Lung (tissue), 12 donors: ENCODE results near the gene IFI27L2. TPM values are rescaled to one million over a fixed set of nuclear protein-coding genes. Genes with fewer than 3 reads are reported as not detected.
"Not testable (repeated sequence)": the region's sequence is repeated elsewhere in the genome, so short reads cannot be mapped to it uniquely, and the experiment has no call there.

Source experiments
- ATAC-seq: fragments of 200-7000 bp; cut with Tn5 transposase; one replicate; pipeline ENCODE4 v1.9.1; 2020; ENCODE audit warnings: moderate number of reproducible peaks; ENCODE audit not compliant: insufficient read depth, low FRiP score
- DNase-seq, 3 donors: peaks; one replicate each; pipeline ENCODE4 v3.0.0-alpha.2; 2013 to 2017
- H3K27ac ChIP-seq, 2 donors: one replicate each; pipeline ENCODE4 v1.5.1; 2013; ENCODE audit warnings: mild to moderate bottlenecking in 2 of 2, moderate library complexity in 2 of 2, control low read depth in 1 of 2, inconsistent platforms in 1 of 2, low read depth in 1 of 2, low read length in 1 of 2
- H3K27me3 ChIP-seq, 3 donors: one replicate each; pipeline ENCODE4 v1.5.1; 2013; ENCODE audit warnings: low read length in 2 of 3; ENCODE audit not compliant: control insufficient read depth in 3 of 3, insufficient read depth in 3 of 3
- H3K36me3 ChIP-seq, 4 donors: one replicate each; pipeline ENCODE4 v1.5.1; 2013; ENCODE audit warnings: low read length in 4 of 4, mild to moderate bottlenecking in 1 of 4, moderate library complexity in 1 of 4; ENCODE audit not compliant: control insufficient read depth in 4 of 4, insufficient read depth in 4 of 4
- H3K4me1 ChIP-seq, 5 donors: one replicate each; pipeline ENCODE4 v1.5.1; 2013; ENCODE audit warnings: low read length in 5 of 5, mild to moderate bottlenecking in 2 of 5, moderate library complexity in 1 of 5; ENCODE audit not compliant: control insufficient read depth in 5 of 5, insufficient read depth in 5 of 5
- H3K4me3 ChIP-seq: one replicate; pipeline ENCODE4 v1.5.1; 2013; ENCODE audit warnings: mild to moderate bottlenecking, control low read depth, moderate library complexity
- H3K9ac ChIP-seq, 2 donors: one replicate each; pipeline ENCODE4 v1.5.1; 2013; ENCODE audit warnings: low read length in 2 of 2, control low read depth in 1 of 2; ENCODE audit not compliant: insufficient read depth in 1 of 2
- H3K9me3 ChIP-seq, 4 donors: one replicate each; pipeline ENCODE4 v1.5.1; 2013; ENCODE audit warnings: low read length in 3 of 4, mild to moderate bottlenecking in 1 of 4, moderate library complexity in 1 of 4; ENCODE audit not compliant: control insufficient read depth in 4 of 4, insufficient read depth in 3 of 4
- WGBS, 2 donors: extraction: QIAGEN DNeasy Blood & Tissue Kit; methylation state at CpG; one replicate each; pipeline ENCODE4 v1.1.7; 2013; 5-methylcytosine and 5-hydroxymethylcytosine counted together
- polyA plus RNA-seq, 2 donors: library from polyadenylated mRNA; stranded (reverse); fragments of 200-250 nt; gene quantifications; one replicate each; pipeline ENCODE4 v1.2.1, GENCODE V29; 2013
- total RNA-seq, 2 donors: library from RNA; depleted of rRNA in 1 of 2; stranded (reverse); fragments of >200 nt in 1 of 2; gene quantifications; one replicate each; pipeline ENCODE4 v1.2.1, GENCODE V29; 2014 to 2021
- TF ChIP-seq, protein P1 (sequence below): IDR thresholded peaks from 2 replicates; pipeline ENCODE4 v1.5.1; 2012; ENCODE audit warnings: mild to moderate bottlenecking; ENCODE audit errors: control extremely low read depth, extremely low read depth
- donor health status: control.
- donor health status: control.
- donor health status: Bipolar disorder and iron deficiency.
- donor health status: healthy.
- donor health status: DM: yes; HTN: yes; CAD: no.

The IFI27L2 gene
- total and polyA plus RNA-seq, 4 donors, result 27.2 to 127 (median 73.4) TPM

- H3K4me1 ChIP-seq, result peaks cover 0 to 14% (median 5%) of the 10 kb centered on the region in 5 donors
- 1 to 6% methylated on average over 2 of the region's 2 CpGs for WGBS, 2 donors
- no peak overlapping the region for H3K4me3 ChIP-seq
- ATAC-seq, result no peak
- peaks cover 0 to 4% (median 3%) of the 10 kb centered on the region in 3 donors for H3K27me3 ChIP-seq
- no peak overlapping the region for H3K9ac ChIP-seq
- H3K27ac ChIP-seq, result no peak overlapping the region
- TF ChIP-seq, protein P1, sequence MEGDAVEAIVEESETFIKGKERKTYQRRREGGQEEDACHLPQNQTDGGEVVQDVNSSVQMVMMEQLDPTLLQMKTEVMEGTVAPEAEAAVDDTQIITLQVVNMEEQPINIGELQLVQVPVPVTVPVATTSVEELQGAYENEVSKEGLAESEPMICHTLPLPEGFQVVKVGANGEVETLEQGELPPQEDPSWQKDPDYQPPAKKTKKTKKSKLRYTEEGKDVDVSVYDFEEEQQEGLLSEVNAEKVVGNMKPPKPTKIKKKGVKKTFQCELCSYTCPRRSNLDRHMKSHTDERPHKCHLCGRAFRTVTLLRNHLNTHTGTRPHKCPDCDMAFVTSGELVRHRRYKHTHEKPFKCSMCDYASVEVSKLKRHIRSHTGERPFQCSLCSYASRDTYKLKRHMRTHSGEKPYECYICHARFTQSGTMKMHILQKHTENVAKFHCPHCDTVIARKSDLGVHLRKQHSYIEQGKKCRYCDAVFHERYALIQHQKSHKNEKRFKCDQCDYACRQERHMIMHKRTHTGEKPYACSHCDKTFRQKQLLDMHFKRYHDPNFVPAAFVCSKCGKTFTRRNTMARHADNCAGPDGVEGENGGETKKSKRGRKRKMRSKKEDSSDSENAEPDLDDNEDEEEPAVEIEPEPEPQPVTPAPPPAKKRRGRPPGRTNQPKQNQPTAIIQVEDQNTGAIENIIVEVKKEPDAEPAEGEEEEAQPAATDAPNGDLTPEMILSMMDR, result no peak
- H3K9me3 ChIP-seq, result no peaks in the 10 kb centered on the region
- DNase-seq, result peak in 2 of 3 donors; percentile 45 to 66
- H3K36me3 ChIP-seq, result no peaks in the 10 kb centered on the region
These were observed 32.6 kb upstream of the IFI27L2 start for GRCh38 chr14:94161981-94162380.

DNA sequence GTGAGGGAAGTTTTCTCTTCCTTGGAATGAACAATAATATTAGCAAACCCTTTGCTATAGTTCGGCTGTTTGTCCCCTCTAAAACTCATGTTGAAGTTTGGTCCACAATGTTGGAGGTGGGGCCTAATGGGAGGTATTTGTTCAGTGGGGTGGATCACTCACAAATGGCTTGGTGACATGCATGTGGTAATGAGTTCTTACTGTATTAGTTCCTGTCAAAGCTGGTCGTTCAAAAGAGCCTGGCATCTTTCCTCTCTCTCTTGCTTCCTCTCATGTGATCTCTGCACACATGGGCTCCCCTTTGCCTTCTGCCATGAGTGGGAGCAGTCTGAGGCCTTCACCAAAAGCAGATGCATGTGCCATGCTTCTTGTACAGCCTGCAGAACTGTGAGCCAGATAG lies 31.7 kb upstream of the IFI27L2 start:
- Histone ChIP-seq H3K9ac (no peak overlapping the region), H3K36me3 (no peaks in the 10 kb centered on the region), H3K4me3 (no peak overlapping the region), H3K27ac (no peak overlapping the region), H3K9me3 (no peaks in the 10 kb centered on the region), H3K4me1 (peaks cover 0 to 14% (median 5%) of the 10 kb centered on the region in 5 donors), H3K27me3 (peaks cover 0 to 4% (median 3%) of the 10 kb centered on the region in 3 donors)
- WGBS, 2 donors, result 43 to 44% methylated on average over 2 of the region's 2 CpGs
- no peak for DNase-seq
- TF ChIP-seq, protein P1, result no peak
- ATAC-seq, result no peak

DNA sequence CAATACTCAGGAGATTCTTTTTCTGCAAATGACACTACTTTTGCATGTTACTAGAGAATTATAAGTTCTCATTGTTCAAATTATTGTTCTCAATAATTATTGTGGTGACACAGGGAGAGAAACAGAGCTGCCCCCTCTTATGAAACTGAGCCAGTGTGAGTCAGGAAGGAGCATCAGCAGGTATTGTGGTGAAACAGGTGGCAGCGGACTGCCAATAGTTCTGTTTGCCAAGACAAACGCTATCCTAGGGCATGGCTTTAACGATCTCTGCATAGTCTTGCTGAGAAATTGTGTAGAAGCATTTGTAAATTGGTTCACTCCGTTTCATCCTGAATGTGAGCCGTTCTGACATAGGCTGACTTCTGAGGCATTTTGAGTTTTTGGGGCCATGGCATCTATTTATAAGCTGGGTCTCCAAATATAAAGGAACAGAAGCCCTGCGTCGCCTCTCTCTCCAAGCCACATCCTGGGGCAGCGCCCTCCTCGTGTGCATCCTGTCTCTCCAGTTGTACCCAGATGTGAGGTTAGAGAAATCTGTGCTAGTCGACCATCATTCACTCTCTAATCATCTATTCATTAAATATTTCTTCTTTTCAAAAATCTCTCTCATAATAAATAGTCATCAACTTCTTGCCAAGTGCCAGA lies 29.0 kb upstream of the IFI27L2 start:
- 39 to 57% methylated on average over 10 of the region's 10 CpGs for WGBS, 2 donors
- no peak overlapping the region for H3K27ac ChIP-seq
- H3K9me3 ChIP-seq, result no peaks in the 10 kb centered on the region
- H3K4me1 ChIP-seq, result peaks cover 0 to 5% (median 4%) of the 10 kb centered on the region in 5 donors
- H3K27me3 ChIP-seq, result no peaks in the 10 kb centered on the region
- H3K4me3 ChIP-seq, result no peak overlapping the region
- no peak overlapping the region for H3K9ac ChIP-seq
- H3K36me3 ChIP-seq, result no peaks in the 10 kb centered on the region
- TF ChIP-seq, protein P1, result no peak
- no peak for DNase-seq
- no peak for ATAC-seq

GRCh38 chr14:94157197-94157596 lies 27.8 kb upstream of the IFI27L2 start:
- Histone ChIP-seq H3K9me3 (no peaks in the 10 kb centered on the region), H3K27ac (no peak overlapping the region), H3K4me1 (peaks cover 0 to 4% (median 2%) of the 10 kb centered on the region in 5 donors), H3K27me3 (no peaks in the 10 kb centered on the region), H3K9ac (no peak overlapping the region), H3K4me3 (no peak overlapping the region), H3K36me3 (no peaks in the 10 kb centered on the region)
- TF ChIP-seq, protein P1, result no peak
- DNase-seq (peak in 2 of 3 donors; percentile 55 to 71), ATAC-seq (peak; percentile 85)

DNA sequence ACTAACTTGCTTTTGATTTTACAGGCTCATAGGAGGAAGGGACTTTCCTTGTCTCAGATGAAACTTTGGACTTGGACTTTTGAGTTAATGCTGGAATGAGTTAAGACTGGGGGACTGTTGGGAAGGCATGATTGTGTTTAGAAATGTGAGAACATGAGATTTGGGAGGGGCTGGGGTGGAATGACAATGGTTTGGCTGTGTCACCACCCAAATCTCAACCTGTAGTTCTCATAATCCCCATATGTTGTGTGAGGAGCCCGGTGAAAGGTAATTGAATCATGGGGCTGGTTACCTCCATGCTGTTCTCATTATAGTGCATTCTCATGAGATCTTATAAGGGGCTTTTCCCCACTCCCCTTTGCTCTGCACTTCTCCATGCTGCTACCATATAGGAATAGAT lies 26.7 kb upstream of the IFI27L2 start:
- not testable (repeated sequence) for H3K9me3 ChIP-seq, H3K4me3 ChIP-seq, H3K36me3 ChIP-seq, ATAC-seq, H3K9ac ChIP-seq, H3K4me1 ChIP-seq, H3K27me3 ChIP-seq, DNase-seq, H3K27ac ChIP-seq
- 95 to 100% methylated on average over 1 of the region's 1 CpG for WGBS, 2 donors
